H1 (cell line): Measurements from ENCODE around the gene PLK3. TPM values are rescaled to one million over a fixed set of nuclear protein-coding genes. Genes with fewer than 3 reads are reported as not detected.

Experiments
- CTCF ChIA-PET: fragments of 300-600 bp; sonication (Branson Sonifier 250); formaldehyde crosslinking; loops from one replicate; lab custom pipeline; 2021; ENCODE audit not compliant: partially characterized antibody; lab: Charles Lee
- POLR2A ChIA-PET: fragments of 300-600 bp; sonication (Branson Sonifier 250); formaldehyde crosslinking; loops from one replicate; lab custom pipeline; 2021; ENCODE audit warnings: inconsistent platforms; ENCODE audit not compliant: partially characterized antibody; lab: Charles Lee
- DNase-seq, 2 experiments: peaks; one replicate each; pipeline versions ENCODE4 v3.0.0 to v3.0.0-alpha.2; 2010 to 2022; ENCODE audit warnings: low spot score in 2 of 2, low read depth in 1 of 2, mixed read lengths in 1 of 2
- FAIRE-seq: peaks from 2 replicates; lab custom pipeline; 2011; peaks lifted over from hg19 to GRCh38; lab: Jason Lieb, UNC
- H2AFZ ChIP-seq: 2 replicates; pipeline ENCODE4 v1.8.1; 2012; ENCODE audit warnings: low read length, inconsistent platforms
- H2AK5ac ChIP-seq: 2 replicates; pipeline ENCODE4 v1.6.1; 2013; ENCODE audit warnings: low read depth, low read length
- H2BK120ac ChIP-seq: replicated peaks from 2 replicates; pipeline ENCODE3; 2013; ENCODE audit warnings: low read depth, low read length, inconsistent platforms
- H2BK12ac ChIP-seq: 2 replicates; pipeline ENCODE4 v1.6.1; 2013; ENCODE audit warnings: low read depth, low read length
- H2BK15ac ChIP-seq: 2 replicates; pipeline ENCODE4 v1.6.1; 2013; ENCODE audit warnings: low read length
- H2BK20ac ChIP-seq: 2 replicates; pipeline ENCODE4 v1.6.1; 2013; ENCODE audit warnings: low read length
- H2BK5ac ChIP-seq: 2 replicates; pipeline ENCODE4 v1.6.1; 2013; ENCODE audit warnings: low read depth, low read length
- H3K14ac ChIP-seq: 2 replicates; pipeline ENCODE4 v1.6.1; 2013; ENCODE audit warnings: inconsistent platforms; ENCODE audit not compliant: insufficient read length
- H3K18ac ChIP-seq: 2 replicates; pipeline ENCODE4 v1.6.1; 2013; ENCODE audit warnings: low read length; ENCODE audit errors: extremely low read depth
- H3K23ac ChIP-seq: 2 replicates; pipeline ENCODE4 v1.6.1; 2013; ENCODE audit warnings: inconsistent platforms; ENCODE audit not compliant: insufficient read length
- H3K23me2 ChIP-seq: 2 replicates; pipeline ENCODE4 v1.6.1; 2013; ENCODE audit warnings: low read depth, low read length
- H3K27ac ChIP-seq: 2 replicates; pipeline ENCODE4 v1.6.1; 2011; ENCODE audit warnings: low read depth, low read length, inconsistent platforms
- H3K27me3 ChIP-seq, 4 experiments: replicated peaks in 1 of 4; 1 replicate in 1 of 4; 2 replicates in 3 of 4; pipeline versions ENCODE4 v1.6.1 to v1.8.1; 2011 to 2013; ENCODE audit warnings: low read length in 3 of 4, mild to moderate bottlenecking in 3 of 4, inconsistent platforms in 2 of 4, mixed read lengths in 2 of 4, moderate library complexity in 1 of 4; ENCODE audit not compliant: control insufficient read depth in 3 of 4, insufficient read depth in 3 of 4; ENCODE audit errors: extremely low read depth in 1 of 4
- H3K36me3 ChIP-seq, 4 experiments: 2 replicates each; pipeline versions ENCODE4 v1.6.1 to v1.8.1; 2011 to 2013; ENCODE audit warnings: mild to moderate bottlenecking in 4 of 4, low read length in 3 of 4, moderate library complexity in 2 of 4, control low read depth in 1 of 4, inconsistent platforms in 1 of 4; ENCODE audit not compliant: insufficient read depth in 4 of 4, control insufficient read depth in 2 of 4
- H3K4ac ChIP-seq: replicated peaks from 2 replicates; pipeline ENCODE3; 2013; ENCODE audit warnings: low read length, low read depth, mixed read lengths, inconsistent platforms; ENCODE audit not compliant: insufficient read length
- H3K4me1 ChIP-seq, 4 experiments: replicated peaks in 1 of 4; 1 replicate in 1 of 4; 2 replicates in 3 of 4; pipeline versions ENCODE4 v1.6.1 to v1.8.1; 2011 to 2013; ENCODE audit warnings: low read length in 3 of 4, inconsistent platforms in 2 of 4, mixed read lengths in 1 of 4; ENCODE audit not compliant: insufficient read depth in 4 of 4, control insufficient read depth in 3 of 4
- H3K4me2 ChIP-seq, 2 experiments: 2 replicates each; pipeline versions ENCODE4 v1.6.1 to v1.8.1; 2011 to 2013; ENCODE audit warnings: low read depth in 2 of 2, low read length in 2 of 2, control low read depth in 1 of 2, inconsistent platforms in 1 of 2, mild to moderate bottlenecking in 1 of 2; ENCODE audit not compliant: insufficient read depth in 1 of 2
- H3K4me3 ChIP-seq, 4 experiments: fragments of 200-600, 300-600 bp in 1 of 4; sonication (generic), shearing (Covaris generic), sonication (Bioruptor Twin) in 1 of 4; 2 replicates each; pipeline versions ENCODE4 v1.5.1 to v1.8.1; 2011 to 2016; ENCODE audit warnings: low read length in 4 of 4, low read depth in 3 of 4, control low read depth in 2 of 4, inconsistent platforms in 2 of 4, mild to moderate bottlenecking in 2 of 4, mixed read lengths in 1 of 4, moderate library complexity in 1 of 4; ENCODE audit not compliant: insufficient read depth in 2 of 4; ENCODE audit errors: extremely low read depth in 1 of 4
- H3K56ac ChIP-seq: replicated peaks from 2 replicates; pipeline ENCODE3; 2013; ENCODE audit warnings: low read depth, mild to moderate bottlenecking, mixed read lengths, low read length, inconsistent platforms; ENCODE audit not compliant: insufficient read length
- H3K79me1 ChIP-seq: 2 replicates; pipeline ENCODE4 v1.6.1; 2013; ENCODE audit warnings: low read depth, low read length, control low read depth
- H3K79me2 ChIP-seq, 2 experiments: 2 replicates each; pipeline versions ENCODE4 v1.6.1 to v1.8.1; 2012 to 2013; ENCODE audit warnings: low read length in 2 of 2, mild to moderate bottlenecking in 2 of 2, inconsistent platforms in 1 of 2; ENCODE audit not compliant: insufficient read depth in 2 of 2, control insufficient read depth in 1 of 2
- H3K9ac ChIP-seq, 4 experiments: replicated peaks in 1 of 4; 1 replicate in 1 of 4; 2 replicates in 3 of 4; pipeline versions ENCODE4 v1.6.1 to v1.8.1; 2011 to 2013; ENCODE audit warnings: low read depth in 3 of 4, low read length in 3 of 4, control low read depth in 2 of 4, mild to moderate bottlenecking in 2 of 4, moderate library complexity in 2 of 4, inconsistent platforms in 1 of 4; ENCODE audit errors: extremely low read depth in 1 of 4
- H3K9me3 ChIP-seq, 2 experiments: 2 replicates each; pipeline versions ENCODE4 v1.6.1 to v1.8.1; 2012 to 2013; ENCODE audit warnings: mild to moderate bottlenecking in 2 of 2, moderate library complexity in 2 of 2, control low read depth in 1 of 2, inconsistent platforms in 1 of 2, low read depth in 1 of 2, low read length in 1 of 2, mixed read lengths in 1 of 2; ENCODE audit not compliant: insufficient read depth in 2 of 2
- H4K20me1 ChIP-seq, 2 experiments: replicated peaks in 1 of 2; 2 replicates each; pipeline versions ENCODE3 to v1.8.1; 2011 to 2013; ENCODE audit warnings: inconsistent platforms in 2 of 2, low read length in 2 of 2, mild to moderate bottlenecking in 1 of 2; ENCODE audit not compliant: insufficient read depth in 2 of 2, control insufficient read depth in 1 of 2
- H4K5ac ChIP-seq: 2 replicates; pipeline ENCODE4 v1.6.1; 2013; ENCODE audit warnings: low read length, low read depth, mixed read lengths, inconsistent platforms; ENCODE audit not compliant: insufficient read length
- H4K8ac ChIP-seq: 2 replicates; pipeline ENCODE4 v1.8.0; 2013; ENCODE audit warnings: mild to moderate bottlenecking, moderate library complexity, low read length, inconsistent platforms; ENCODE audit not compliant: insufficient read depth; ENCODE audit errors: extremely low read depth
- H4K91ac ChIP-seq: replicated peaks from 2 replicates; pipeline ENCODE3; 2013; ENCODE audit warnings: low read length, mixed read lengths, inconsistent platforms; ENCODE audit not compliant: insufficient read length
- SP1 ChIP-seq: IDR thresholded peaks from 2 replicates; pipeline ENCODE4 v1.6.1; 2011; ENCODE audit warnings: low read depth, low read length
- WGBS, 2 experiments: shearing (Covaris generic) in 1 of 2; methylation state at CpG; one replicate each; pipeline versions ENCODE4 v1.1.6 to v1.1.7; 2013 to 2015; ENCODE audit warnings: low lambda C conversion rate in 2 of 2, mixed read lengths in 2 of 2, inconsistent platforms in 1 of 2, low coverage in 1 of 2, missing lambda C conversion rate in 1 of 2; ENCODE audit not compliant: insufficient replicate concordance in 2 of 2, insufficient coverage in 1 of 2, insufficient read length in 1 of 2; ENCODE audit errors: extremely low coverage in 1 of 2, missing lambda C conversion rate in 1 of 2; 5-methylcytosine and 5-hydroxymethylcytosine counted together
- polyA plus RNA-seq, 7 experiments: library from polyadenylated mRNA; depleted of rRNA in 3 of 7; stranded (reverse) in 5 of 7; unstranded in 2 of 7; fragments of >200 nt in 5 of 7; fragments of 200-250 nt in 2 of 7; gene quantifications; 1 replicate in 5 of 7; 2 replicates in 1 of 7; 4 replicates in 1 of 7; pipeline versions ENCODE4 v1.2.1 to v1.2.3, GENCODE V29; 2011 to 2013; ENCODE audit warnings: missing spikeins in 2 of 7, mixed read lengths in 2 of 7
- total RNA-seq: library from RNA; stranded (reverse); fragmentation: NEBNext Ultra II Directional; extraction: Animal tissue kit (Norgen Biotek cat#: 25700); gene quantifications from 2 replicates; pipeline ENCODE4 v1.2.1, GENCODE V29; 2021
- TF ChIP-seq, protein P1 (sequence below), 3 experiments: IDR thresholded peaks; 1 replicate in 2 of 3; 2 replicates in 1 of 3; pipeline versions ENCODE4 v1.5.1 to v1.6.1; 2011; ENCODE audit warnings: low read length in 3 of 3, mild to moderate bottlenecking in 3 of 3, inconsistent platforms in 2 of 3, low read depth in 1 of 3, moderate library complexity in 1 of 3; ENCODE audit not compliant: insufficient read depth in 1 of 3; ENCODE audit errors: control extremely low read depth in 1 of 3

The PLK3 gene
- total and polyA plus RNA-seq, 2 of the 8 experiments (the other 6 are each of a cell fraction or from before 2014, with no cell fraction given) = 7.9 to 12.3 TPM

DNA sequence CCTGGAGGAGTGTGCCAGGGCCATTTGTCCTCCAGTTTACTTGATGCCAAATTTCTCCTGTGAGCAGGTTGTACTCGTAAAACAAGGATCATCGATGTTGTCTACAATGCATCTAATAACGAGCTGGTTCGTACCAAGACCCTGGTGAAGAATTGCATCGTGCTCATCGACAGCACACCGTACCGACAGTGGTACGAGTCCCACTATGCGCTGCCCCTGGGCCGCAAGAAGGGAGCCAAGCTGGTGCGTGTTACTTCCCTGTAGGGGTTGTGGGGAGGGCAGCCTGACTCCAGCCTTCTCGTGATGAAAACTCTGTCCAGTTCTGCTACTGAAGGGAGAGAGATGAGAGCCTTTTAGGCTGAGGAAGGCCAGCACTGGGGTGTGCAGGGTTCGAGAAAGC, 22.6 kb upstream of the PLK3 start:
- no peaks in the 10 kb centered on the region for H3K27me3 ChIP-seq
- CTCF ChIA-PET = interaction anchor here (0.6 to 1.2 kb wide), 2 partner anchors 12 to 557 kb away, joined by 3 to 4 read pairs; no protein-coding TSS in a partner anchor
- peaks cover 0 to 8% (median 2%) of the 10 kb centered on the region in 4 experiments; a peak in 5 of 7 replicates for H3K4me1 ChIP-seq
- no peak overlapping the region for H2AFZ ChIP-seq
- H3K4me2 ChIP-seq = peak overlapping the region; percentile 93 to 98
- POLR2A ChIA-PET = interaction anchor here (0.6 to 23.6 kb wide), 18 partner anchors 8 to 735 kb away, joined by 3 to 428 read pairs (median 16); partner anchors contain the start of genes BEST4, BTBD19, DYNLT4 and HECTD3
- H3K79me1 ChIP-seq = peaks cover 3% of the 10 kb centered on the region; the same call in 1 of the 2 replicates
- peak; percentile 19; the same call in 1 of the 2 replicates for TF ChIP-seq SP1
- TF ChIP-seq, protein P1, sequence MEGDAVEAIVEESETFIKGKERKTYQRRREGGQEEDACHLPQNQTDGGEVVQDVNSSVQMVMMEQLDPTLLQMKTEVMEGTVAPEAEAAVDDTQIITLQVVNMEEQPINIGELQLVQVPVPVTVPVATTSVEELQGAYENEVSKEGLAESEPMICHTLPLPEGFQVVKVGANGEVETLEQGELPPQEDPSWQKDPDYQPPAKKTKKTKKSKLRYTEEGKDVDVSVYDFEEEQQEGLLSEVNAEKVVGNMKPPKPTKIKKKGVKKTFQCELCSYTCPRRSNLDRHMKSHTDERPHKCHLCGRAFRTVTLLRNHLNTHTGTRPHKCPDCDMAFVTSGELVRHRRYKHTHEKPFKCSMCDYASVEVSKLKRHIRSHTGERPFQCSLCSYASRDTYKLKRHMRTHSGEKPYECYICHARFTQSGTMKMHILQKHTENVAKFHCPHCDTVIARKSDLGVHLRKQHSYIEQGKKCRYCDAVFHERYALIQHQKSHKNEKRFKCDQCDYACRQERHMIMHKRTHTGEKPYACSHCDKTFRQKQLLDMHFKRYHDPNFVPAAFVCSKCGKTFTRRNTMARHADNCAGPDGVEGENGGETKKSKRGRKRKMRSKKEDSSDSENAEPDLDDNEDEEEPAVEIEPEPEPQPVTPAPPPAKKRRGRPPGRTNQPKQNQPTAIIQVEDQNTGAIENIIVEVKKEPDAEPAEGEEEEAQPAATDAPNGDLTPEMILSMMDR (IDR thresholded peaks at IDR 0.05; ENCODE audit: control extremely low read depth in 1 of 3, insufficient read depth in 1 of 3, low read depth in 1 of 3, low read length in 3 of 3) = no peak
- TF ChIP-seq, all 59 proteins: peak for 1
- peaks cover 13 to 21% of the 10 kb centered on the region in 2 experiments for H4K20me1 ChIP-seq
- H2AK5ac ChIP-seq = no peak overlapping the region
- H3K14ac ChIP-seq = no peak overlapping the region
- H3K27ac ChIP-seq = no peak overlapping the region
- H2BK15ac ChIP-seq = no peak overlapping the region
- no peak overlapping the region for H3K23ac ChIP-seq
- no peak overlapping the region for H2BK12ac ChIP-seq
- no peak overlapping the region for H3K56ac ChIP-seq
- peaks cover 24 to 54% (median 34%) of the 10 kb centered on the region in 4 experiments for H3K36me3 ChIP-seq
- H3K4ac ChIP-seq = no peak overlapping the region
- DNase-seq (no peak), FAIRE-seq (no peak)
- no peaks in the 10 kb centered on the region for H3K9me3 ChIP-seq
- 93% methylated on average over 14 of the region's 14 CpGs; no CpG with 5 or more reads in 1 of the 2 experiments for WGBS, 2 experiments
- no peak overlapping the region for H2BK120ac ChIP-seq
- H3K4me3 ChIP-seq = peak overlapping the region in 3 of 4 experiments; percentile 68 to 95 (median 93); a peak in 4 of 8 replicates
- H3K9ac ChIP-seq = peak overlapping the region in 3 of 4 experiments; percentile 1 to 97 (median 58); a peak in 3 of 7 replicates
- peak overlapping the region; percentile 53; the same call in 1 of the 2 replicates for H4K8ac ChIP-seq
- no peak overlapping the region for H2BK20ac ChIP-seq
- peaks cover 16% of the 10 kb centered on the region for H3K23me2 ChIP-seq
- H4K5ac ChIP-seq = no peak overlapping the region
- H2BK5ac ChIP-seq = peak overlapping the region; percentile 8; the same call in 1 of the 2 replicates
- no peak overlapping the region for H3K18ac ChIP-seq
- peaks cover 15 to 33% of the 10 kb centered on the region in 2 experiments for H3K79me2 ChIP-seq
- H4K91ac ChIP-seq = no peak overlapping the region
